WTC11 (cell line): ENCODE data around the gene IQCC. TPM values are rescaled to one million over a fixed set of nuclear protein-coding genes. Genes with fewer than 3 reads are reported as not detected.

Source experiments
- ATAC-seq: fragments of 200-7000 bp; cut with Tn5 transposase; 2 replicates; pipeline ENCODE4 v1.10.0; 2021; ENCODE audit warnings: mild to moderate bottlenecking, moderate library complexity
- CTCF ChIA-PET: fragments of 300-600 bp; sonication (Branson Sonifier 250); formaldehyde crosslinking; loops from one replicate; lab custom pipeline; 2021; ENCODE audit warnings: antibody characterized with exemption; lab: Charles Lee
- POLR2A ChIA-PET: fragments of 350-600 bp; sonication (Branson Sonifier 250); formaldehyde crosslinking; loops from one replicate; lab custom pipeline; 2021; ENCODE audit warnings: antibody characterized with exemption; lab: Charles Lee
- DNase-seq: peaks from one replicate; pipeline ENCODE4 v3.0.0; 2021; ENCODE audit warnings: low spot score
- H3K27ac Mint-ChIP-seq: 2 replicates; pipeline ENCODE4 v1.8.0; 2021; ENCODE audit warnings: mixed read lengths
- H3K27me3 Mint-ChIP-seq: 2 replicates; pipeline ENCODE4 v1.8.0; 2021; ENCODE audit warnings: low read depth, mild to moderate bottlenecking, moderate library complexity, mixed read lengths
- H3K36me3 Mint-ChIP-seq: 2 replicates; pipeline ENCODE4 v1.8.0; 2021; ENCODE audit warnings: mixed read lengths
- H3K4me1 Mint-ChIP-seq: 2 replicates; pipeline ENCODE4 v1.8.0; 2022; ENCODE audit warnings: mixed read lengths
- H3K4me3 Mint-ChIP-seq: 2 replicates; pipeline ENCODE4 v1.8.0; 2021; ENCODE audit warnings: mild to moderate bottlenecking, moderate library complexity, mixed read lengths
- H3K9me3 Mint-ChIP-seq: 2 replicates; pipeline ENCODE4 v1.8.0; 2021; ENCODE audit warnings: mixed read lengths
- EMX1 ChIP-seq: fragments of 250-450 bp; sonication (Bioruptor Pico); IDR thresholded peaks from 2 replicates; pipeline ENCODE4 v1.8.0; 2021; ENCODE audit warnings: mild to moderate bottlenecking
- FOXK1 ChIP-seq: sonication (generic); formaldehyde crosslinking; IDR thresholded peaks from 2 replicates; pipeline ENCODE4 v1.8.0; 2022; ENCODE audit warnings: mild to moderate bottlenecking, moderate library complexity, missing genetic modification reagents
- GABPB1 ChIP-seq: sonication (generic); formaldehyde crosslinking; IDR thresholded peaks from 2 replicates; pipeline ENCODE4 v1.8.1; 2023; ENCODE audit warnings: mild to moderate bottlenecking, missing genetic modification reagents
- NFATC4 ChIP-seq: fragments of 250-450 bp; sonication (Bioruptor Pico); IDR thresholded peaks from 2 replicates; pipeline ENCODE4 v1.9.0; 2021; ENCODE audit warnings: mild to moderate bottlenecking
- RELA ChIP-seq: sonication (generic); formaldehyde crosslinking; IDR thresholded peaks from 2 replicates; pipeline ENCODE4 v1.8.1; 2022; ENCODE audit warnings: missing genetic modification reagents, mild to moderate bottlenecking, borderline replicate concordance
- RORB ChIP-seq: fragments of 250-450 bp; sonication (Bioruptor Pico); IDR thresholded peaks from 2 replicates; pipeline ENCODE4 v1.9.0; 2021; ENCODE audit warnings: mild to moderate bottlenecking
- SMAD4 ChIP-seq: sonication (generic); formaldehyde crosslinking; IDR thresholded peaks from 2 replicates; pipeline ENCODE4 v1.8.0; 2022; ENCODE audit warnings: mild to moderate bottlenecking, missing genetic modification reagents
- SP1 ChIP-seq: sonication (generic); formaldehyde crosslinking; conservative IDR thresholded peaks from 2 replicates; pipeline ENCODE4 v1.8.1; 2022; ENCODE audit warnings: missing genetic modification reagents
- TCF7 ChIP-seq: sonication (generic); formaldehyde crosslinking; IDR thresholded peaks from 2 replicates; pipeline ENCODE4 v1.8.0; 2022; ENCODE audit warnings: mild to moderate bottlenecking, low read depth, missing genetic modification reagents, moderate library complexity
- TEAD1 ChIP-seq: sonication (generic); formaldehyde crosslinking; IDR thresholded peaks from 2 replicates; pipeline ENCODE4 v1.8.0; 2022; ENCODE audit warnings: mild to moderate bottlenecking, missing genetic modification reagents
- ZBTB21 ChIP-seq: sonication (generic); formaldehyde crosslinking; IDR thresholded peaks from 2 replicates; pipeline ENCODE4 v1.8.1; 2023; ENCODE audit warnings: mild to moderate bottlenecking, missing genetic modification reagents, borderline replicate concordance
- ZNF121 ChIP-seq: sonication (generic); formaldehyde crosslinking; IDR thresholded peaks from 2 replicates; pipeline ENCODE4 v1.8.0; 2023; ENCODE audit warnings: missing genetic modification reagents
- ZNF138 ChIP-seq: sonication (generic); formaldehyde crosslinking; conservative IDR thresholded peaks from 2 replicates; pipeline ENCODE4 v1.8.1; 2022; ENCODE audit warnings: mild to moderate bottlenecking, moderate library complexity, missing genetic modification reagents
- ZNF396 ChIP-seq: fragments of 250-450 bp; sonication (Bioruptor Pico); IDR thresholded peaks from 2 replicates; pipeline ENCODE4 v1.8.0; 2021; ENCODE audit warnings: mild to moderate bottlenecking, moderate library complexity, borderline replicate concordance
- total RNA-seq: library from RNA; stranded (reverse); gene quantifications from 3 replicates; pipeline ENCODE4 v1.2.3, GENCODE V29; 2021
- TF ChIP-seq, protein P1 (sequence below): sonication (generic); formaldehyde crosslinking; IDR thresholded peaks from 2 replicates; pipeline ENCODE4 v1.8.0; 2023; ENCODE audit warnings: missing genetic modification reagents, mild to moderate bottlenecking, borderline replicate concordance
- TF ChIP-seq, protein P2 (sequence below): sonication (generic); formaldehyde crosslinking; IDR thresholded peaks from 2 replicates; pipeline ENCODE4 v1.8.1; 2022; ENCODE audit warnings: mild to moderate bottlenecking, missing genetic modification reagents, moderate library complexity, borderline replicate concordance
- TF ChIP-seq, protein P3 (sequence below): sonication (generic); formaldehyde crosslinking; IDR thresholded peaks from 2 replicates; pipeline ENCODE4 v1.8.1; 2022; ENCODE audit warnings: missing genetic modification reagents, borderline replicate concordance
- TF ChIP-seq, protein P4 (sequence below): sonication (generic); formaldehyde crosslinking; IDR thresholded peaks from 2 replicates; pipeline ENCODE4 v1.8.0; 2022; ENCODE audit warnings: missing genetic modification reagents

The IQCC gene
- total RNA-seq, 1 experiment from 2014 or later: 5.2 TPM

DNA sequence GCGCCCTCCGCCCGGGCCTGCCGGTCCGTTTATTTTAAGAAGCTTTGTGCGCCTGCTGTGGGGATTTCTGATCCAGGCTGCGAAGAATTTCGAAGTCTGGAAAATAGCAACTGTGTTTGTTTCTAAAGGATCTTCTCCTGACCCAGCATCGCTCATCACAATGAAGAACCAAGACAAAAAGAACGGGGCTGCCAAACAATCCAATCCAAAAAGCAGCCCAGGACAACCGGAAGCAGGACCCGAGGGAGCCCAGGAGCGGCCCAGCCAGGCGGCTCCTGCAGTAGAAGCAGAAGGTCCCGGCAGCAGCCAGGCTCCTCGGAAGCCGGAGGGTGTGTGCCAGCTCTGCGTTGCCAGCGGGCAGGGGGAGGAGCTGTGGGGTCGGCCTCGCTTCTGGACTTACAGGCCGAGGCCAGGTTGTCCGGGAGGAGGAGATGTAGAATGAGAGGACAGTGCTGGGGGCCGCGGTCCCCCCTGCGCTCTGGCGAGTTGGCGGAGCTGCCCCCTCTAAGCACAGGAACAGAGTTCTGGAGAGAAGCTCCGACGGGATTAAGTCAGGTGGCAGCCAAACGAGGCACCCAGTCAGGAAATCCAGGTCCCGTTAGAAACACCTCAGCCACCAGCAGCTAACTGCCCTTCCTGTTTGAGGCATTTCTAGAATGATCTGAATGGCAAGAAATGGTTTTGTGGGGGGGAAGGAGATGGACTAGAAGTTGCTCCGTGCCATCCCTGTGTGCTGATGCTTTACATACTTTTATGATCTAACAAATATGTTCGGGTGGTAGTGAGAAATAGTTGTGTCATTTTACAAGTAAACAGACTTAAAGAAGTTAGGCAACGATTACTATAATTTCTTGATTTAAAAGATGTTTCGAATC is 25.0 kb upstream of the IQCC start:
- POLR2A ChIA-PET: interaction anchor here (0.6 to 2.4 kb wide), 7 partner anchors 17 to 224 kb away, joined by 3 to 12 read pairs (median 5); partner anchors contain the start of genes CCDC28B, IQCC, KPNA6 and TMEM39B
- ATAC-seq: peak; percentile 36
- no peak for TF ChIP-seq TCF7
- TF ChIP-seq TEAD1 (CRISPR knock-in tag): no peak
- no peak for TF ChIP-seq SMAD4 (CRISPR knock-in tag)
- TF ChIP-seq, protein P1, sequence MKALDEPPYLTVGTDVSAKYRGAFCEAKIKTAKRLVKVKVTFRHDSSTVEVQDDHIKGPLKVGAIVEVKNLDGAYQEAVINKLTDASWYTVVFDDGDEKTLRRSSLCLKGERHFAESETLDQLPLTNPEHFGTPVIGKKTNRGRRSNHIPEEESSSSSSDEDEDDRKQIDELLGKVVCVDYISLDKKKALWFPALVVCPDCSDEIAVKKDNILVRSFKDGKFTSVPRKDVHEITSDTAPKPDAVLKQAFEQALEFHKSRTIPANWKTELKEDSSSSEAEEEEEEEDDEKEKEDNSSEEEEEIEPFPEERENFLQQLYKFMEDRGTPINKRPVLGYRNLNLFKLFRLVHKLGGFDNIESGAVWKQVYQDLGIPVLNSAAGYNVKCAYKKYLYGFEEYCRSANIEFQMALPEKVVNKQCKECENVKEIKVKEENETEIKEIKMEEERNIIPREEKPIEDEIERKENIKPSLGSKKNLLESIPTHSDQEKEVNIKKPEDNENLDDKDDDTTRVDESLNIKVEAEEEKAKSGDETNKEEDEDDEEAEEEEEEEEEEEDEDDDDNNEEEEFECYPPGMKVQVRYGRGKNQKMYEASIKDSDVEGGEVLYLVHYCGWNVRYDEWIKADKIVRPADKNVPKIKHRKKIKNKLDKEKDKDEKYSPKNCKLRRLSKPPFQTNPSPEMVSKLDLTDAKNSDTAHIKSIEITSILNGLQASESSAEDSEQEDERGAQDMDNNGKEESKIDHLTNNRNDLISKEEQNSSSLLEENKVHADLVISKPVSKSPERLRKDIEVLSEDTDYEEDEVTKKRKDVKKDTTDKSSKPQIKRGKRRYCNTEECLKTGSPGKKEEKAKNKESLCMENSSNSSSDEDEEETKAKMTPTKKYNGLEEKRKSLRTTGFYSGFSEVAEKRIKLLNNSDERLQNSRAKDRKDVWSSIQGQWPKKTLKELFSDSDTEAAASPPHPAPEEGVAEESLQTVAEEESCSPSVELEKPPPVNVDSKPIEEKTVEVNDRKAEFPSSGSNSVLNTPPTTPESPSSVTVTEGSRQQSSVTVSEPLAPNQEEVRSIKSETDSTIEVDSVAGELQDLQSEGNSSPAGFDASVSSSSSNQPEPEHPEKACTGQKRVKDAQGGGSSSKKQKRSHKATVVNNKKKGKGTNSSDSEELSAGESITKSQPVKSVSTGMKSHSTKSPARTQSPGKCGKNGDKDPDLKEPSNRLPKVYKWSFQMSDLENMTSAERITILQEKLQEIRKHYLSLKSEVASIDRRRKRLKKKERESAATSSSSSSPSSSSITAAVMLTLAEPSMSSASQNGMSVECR (CRISPR knock-in tag): no peak
- TF ChIP-seq GABPB1 (CRISPR knock-in tag): no peak
- TF ChIP-seq RELA: 0 out of 2 replicates have a peak, but pooled peaks have one; percentile 36
- no peak for TF ChIP-seq NFATC4 (CRISPR knock-in tag)
- TF ChIP-seq EMX1 (CRISPR knock-in tag): no peak
- TF ChIP-seq ZNF396 (CRISPR knock-in tag): no peak
- TF ChIP-seq, all 79 proteins: peak for 1
- peak overlapping the region; percentile 91 for H3K4me3 Mint-ChIP-seq
- H3K9me3 Mint-ChIP-seq: no peaks in the 10 kb centered on the region
- peaks cover 34% of the 10 kb centered on the region for H3K4me1 Mint-ChIP-seq
- H3K36me3 Mint-ChIP-seq: peaks cover 38% of the 10 kb centered on the region
- peak overlapping the region; percentile 91 for H3K27ac Mint-ChIP-seq
- peak; percentile 42 for DNase-seq
- no peaks in the 10 kb centered on the region; the same call in 1 of the 2 replicates for H3K27me3 Mint-ChIP-seq
- CTCF ChIA-PET: interaction anchor here (1.1 to 3.6 kb wide), 8 partner anchors 26 to 391 kb away, joined by 3 to 21 read pairs (median 4); partner anchors contain the start of gene TMEM39B

DNA sequence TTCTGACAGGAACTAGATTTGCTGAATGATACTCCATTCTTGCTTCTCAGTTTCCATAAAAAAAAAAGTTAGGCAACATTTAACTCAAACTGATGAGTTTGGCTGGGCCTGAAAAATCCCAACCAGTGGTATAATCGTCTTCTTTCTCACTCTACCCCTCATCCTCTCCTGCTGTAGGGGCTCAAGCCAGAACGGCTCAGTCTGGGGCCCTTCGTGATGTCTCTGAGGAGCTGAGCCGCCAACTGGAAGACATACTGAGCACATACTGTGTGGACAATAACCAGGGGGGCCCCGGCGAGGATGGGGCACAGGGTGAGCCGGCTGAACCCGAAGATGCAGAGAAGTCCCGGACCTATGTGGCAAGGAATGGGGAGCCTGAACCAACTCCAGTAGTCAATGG is 24.4 kb upstream of the IQCC start:
- H3K27ac Mint-ChIP-seq: peak overlapping the region; percentile 91
- ChIA-PET POLR2A (interaction anchor here (0.6 kb wide), 1 partner anchor 17 kb away, joined by 5 read pairs; no protein-coding TSS in a partner anchor), CTCF (interaction anchor here (2.5 to 3.6 kb wide), 2 partner anchors 34 to 108 kb away, joined by 18 to 21 read pairs; partner anchors contain the start of gene TMEM39B)
- TF ChIP-seq FOXK1 (CRISPR knock-in tag) (no peak), SP1 (CRISPR knock-in tag) (no peak), ZNF138 (CRISPR knock-in tag) (no peak), ZBTB21 (CRISPR knock-in tag) (no peak)
- TF ChIP-seq, protein P2, sequence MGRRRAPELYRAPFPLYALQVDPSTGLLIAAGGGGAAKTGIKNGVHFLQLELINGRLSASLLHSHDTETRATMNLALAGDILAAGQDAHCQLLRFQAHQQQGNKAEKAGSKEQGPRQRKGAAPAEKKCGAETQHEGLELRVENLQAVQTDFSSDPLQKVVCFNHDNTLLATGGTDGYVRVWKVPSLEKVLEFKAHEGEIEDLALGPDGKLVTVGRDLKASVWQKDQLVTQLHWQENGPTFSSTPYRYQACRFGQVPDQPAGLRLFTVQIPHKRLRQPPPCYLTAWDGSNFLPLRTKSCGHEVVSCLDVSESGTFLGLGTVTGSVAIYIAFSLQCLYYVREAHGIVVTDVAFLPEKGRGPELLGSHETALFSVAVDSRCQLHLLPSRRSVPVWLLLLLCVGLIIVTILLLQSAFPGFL (CRISPR knock-in tag): no peak
- H3K4me3 Mint-ChIP-seq: peak overlapping the region; percentile 91
- DNase-seq: no peak
- no peaks in the 10 kb centered on the region for H3K9me3 Mint-ChIP-seq
- H3K27me3 Mint-ChIP-seq: no peaks in the 10 kb centered on the region; the same call in 1 of the 2 replicates
- peaks cover 34% of the 10 kb centered on the region for H3K4me1 Mint-ChIP-seq
- no peak for ATAC-seq
- H3K36me3 Mint-ChIP-seq: peaks cover 41% of the 10 kb centered on the region

DNA sequence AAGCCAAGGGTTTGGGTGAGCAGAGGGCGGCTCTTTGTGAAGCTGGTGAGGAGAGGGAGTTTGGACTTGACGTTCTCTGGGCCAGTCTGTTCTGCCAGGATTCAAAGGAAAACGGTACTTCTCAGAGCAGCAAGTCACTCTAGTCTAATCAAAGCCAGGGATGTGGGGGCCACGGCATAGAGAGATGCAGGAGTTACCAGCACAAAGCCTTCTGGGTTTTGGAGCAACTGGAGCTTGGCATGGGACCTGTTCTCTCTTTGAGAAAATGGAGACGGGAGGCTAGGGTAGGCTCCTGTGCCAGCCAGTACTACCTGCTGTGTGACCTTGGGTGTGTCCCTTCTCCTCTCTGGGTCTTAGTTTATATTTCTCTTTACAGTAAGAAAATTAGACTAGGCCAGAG is 23.9 kb upstream of the IQCC start:
- Mint-ChIP-seq H3K27ac (peak overlapping the region; percentile 61), H3K27me3 (no peaks in the 10 kb centered on the region; the same call in 1 of the 2 replicates), H3K36me3 (peaks cover 46% of the 10 kb centered on the region)
- TF ChIP-seq, protein P3, sequence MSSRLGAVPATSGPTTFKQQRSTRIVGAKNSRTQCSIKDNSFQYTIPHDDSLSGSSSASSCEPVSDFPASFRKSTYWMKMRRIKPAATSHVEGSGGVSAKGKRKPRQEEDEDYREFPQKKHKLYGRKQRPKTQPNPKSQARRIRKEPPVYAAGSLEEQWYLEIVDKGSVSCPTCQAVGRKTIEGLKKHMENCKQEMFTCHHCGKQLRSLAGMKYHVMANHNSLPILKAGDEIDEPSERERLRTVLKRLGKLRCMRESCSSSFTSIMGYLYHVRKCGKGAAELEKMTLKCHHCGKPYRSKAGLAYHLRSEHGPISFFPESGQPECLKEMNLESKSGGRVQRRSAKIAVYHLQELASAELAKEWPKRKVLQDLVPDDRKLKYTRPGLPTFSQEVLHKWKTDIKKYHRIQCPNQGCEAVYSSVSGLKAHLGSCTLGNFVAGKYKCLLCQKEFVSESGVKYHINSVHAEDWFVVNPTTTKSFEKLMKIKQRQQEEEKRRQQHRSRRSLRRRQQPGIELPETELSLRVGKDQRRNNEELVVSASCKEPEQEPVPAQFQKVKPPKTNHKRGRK (CRISPR knock-in tag): no peak
- TF ChIP-seq ZNF121 (CRISPR knock-in tag) (no peak), ZNF138 (CRISPR knock-in tag) (no peak), RORB (CRISPR knock-in tag) (no peak)
- TF ChIP-seq, protein P4, sequence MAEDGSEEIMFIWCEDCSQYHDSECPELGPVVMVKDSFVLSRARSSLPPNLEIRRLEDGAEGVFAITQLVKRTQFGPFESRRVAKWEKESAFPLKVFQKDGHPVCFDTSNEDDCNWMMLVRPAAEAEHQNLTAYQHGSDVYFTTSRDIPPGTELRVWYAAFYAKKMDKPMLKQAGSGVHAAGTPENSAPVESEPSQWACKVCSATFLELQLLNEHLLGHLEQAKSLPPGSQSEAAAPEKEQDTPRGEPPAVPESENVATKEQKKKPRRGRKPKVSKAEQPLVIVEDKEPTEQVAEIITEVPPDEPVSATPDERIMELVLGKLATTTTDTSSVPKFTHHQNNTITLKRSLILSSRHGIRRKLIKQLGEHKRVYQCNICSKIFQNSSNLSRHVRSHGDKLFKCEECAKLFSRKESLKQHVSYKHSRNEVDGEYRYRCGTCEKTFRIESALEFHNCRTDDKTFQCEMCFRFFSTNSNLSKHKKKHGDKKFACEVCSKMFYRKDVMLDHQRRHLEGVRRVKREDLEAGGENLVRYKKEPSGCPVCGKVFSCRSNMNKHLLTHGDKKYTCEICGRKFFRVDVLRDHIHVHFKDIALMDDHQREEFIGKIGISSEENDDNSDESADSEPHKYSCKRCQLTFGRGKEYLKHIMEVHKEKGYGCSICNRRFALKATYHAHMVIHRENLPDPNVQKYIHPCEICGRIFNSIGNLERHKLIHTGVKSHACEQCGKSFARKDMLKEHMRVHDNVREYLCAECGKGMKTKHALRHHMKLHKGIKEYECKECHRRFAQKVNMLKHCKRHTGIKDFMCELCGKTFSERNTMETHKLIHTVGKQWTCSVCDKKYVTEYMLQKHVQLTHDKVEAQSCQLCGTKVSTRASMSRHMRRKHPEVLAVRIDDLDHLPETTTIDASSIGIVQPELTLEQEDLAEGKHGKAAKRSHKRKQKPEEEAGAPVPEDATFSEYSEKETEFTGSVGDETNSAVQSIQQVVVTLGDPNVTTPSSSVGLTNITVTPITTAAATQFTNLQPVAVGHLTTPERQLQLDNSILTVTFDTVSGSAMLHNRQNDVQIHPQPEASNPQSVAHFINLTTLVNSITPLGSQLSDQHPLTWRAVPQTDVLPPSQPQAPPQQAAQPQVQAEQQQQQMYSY (CRISPR knock-in tag): no peak

More for the DNA sequence above, 23.9 kb upstream of the IQCC start:
- ATAC-seq (no peak), DNase-seq (no peak)
- peaks cover 34% of the 10 kb centered on the region for H3K4me1 Mint-ChIP-seq
- peak overlapping the region; percentile 91 for H3K4me3 Mint-ChIP-seq
- CTCF ChIA-PET: interaction anchor here (3.6 kb wide), 1 partner anchor 34 kb away, joined by 18 read pairs; no protein-coding TSS in a partner anchor
- POLR2A ChIA-PET: no interaction called here
- H3K9me3 Mint-ChIP-seq: no peaks in the 10 kb centered on the region
